Endothelial cell of umbilical vein (primary cell): Measurements from ENCODE around the gene TRAPPC2L. TPM values are rescaled to one million over a fixed set of nuclear protein-coding genes. Genes with fewer than 3 reads are reported as not detected.

Experiments
- BruUV-seq: library from RNA; stranded (reverse); fragments of 400-500 nt; replicated peaks from 2 replicates; lab custom pipeline; 2021; lab: Mats Ljungman, UMichigan
- CTCF ChIA-PET: fragments of 300-600, 350-600 bp; sonication (Branson Sonifier 250); formaldehyde crosslinking; loops from one replicate; lab custom pipeline; 2021; ENCODE audit warnings: antibody characterized with exemption, inconsistent platforms; lab: Charles Lee
- POLR2A ChIA-PET: fragments of 300-600, 350-600 bp; sonication (Branson Sonifier 250); formaldehyde crosslinking; loops from one replicate; lab custom pipeline; 2021; ENCODE audit warnings: antibody characterized with exemption, inconsistent platforms; lab: Charles Lee
- DNase-seq: peaks from one replicate; pipeline ENCODE4 v3.0.0-alpha.2; 2011; ENCODE audit warnings: low read depth, low spot score
- FAIRE-seq: peaks from 2 replicates; lab custom pipeline; 2011; peaks lifted over from hg19 to GRCh38; lab: Jason Lieb, UNC
- H2AFZ ChIP-seq: 2 replicates; pipeline ENCODE4 v1.6.0; 2012; ENCODE audit warnings: low read depth, low read length, control low read depth, inconsistent platforms
- H3K27ac ChIP-seq: 2 replicates; pipeline ENCODE4 v1.5.1; 2011; ENCODE audit warnings: low read depth, mild to moderate bottlenecking, control low read depth, low read length, moderate library complexity; ENCODE audit not compliant: insufficient read depth
- H3K27me3 ChIP-seq, 2 experiments: 2 replicates each; pipeline versions ENCODE4 v1.6.0 to v1.6.1; 2011; ENCODE audit warnings: low read length in 2 of 2, mixed read lengths in 1 of 2; ENCODE audit not compliant: control insufficient read depth in 2 of 2, insufficient read depth in 2 of 2
- H3K36me3 ChIP-seq, 2 experiments: 2 replicates in 1 of 2; 3 replicates in 1 of 2; pipeline ENCODE4 v1.5.1; 2011; ENCODE audit warnings: low read length in 2 of 2, mild to moderate bottlenecking in 1 of 2, moderate library complexity in 1 of 2; ENCODE audit not compliant: control insufficient read depth in 2 of 2, insufficient read depth in 2 of 2; ENCODE audit errors: extremely low read depth in 1 of 2
- H3K4me1 ChIP-seq: 3 replicates; pipeline ENCODE4 v1.5.1; 2011; ENCODE audit warnings: mild to moderate bottlenecking, low read length; ENCODE audit not compliant: control insufficient read depth, insufficient read depth; ENCODE audit errors: extremely low read depth
- H3K4me2 ChIP-seq: 2 replicates; pipeline ENCODE4 v1.6.1; 2011; ENCODE audit warnings: low read length, control low read depth, mixed read lengths; ENCODE audit not compliant: insufficient read depth
- H3K4me3 ChIP-seq, 3 experiments: fragments of 200-600 bp in 1 of 3; sonication (generic), shearing (Covaris generic) in 1 of 3; replicated peaks in 1 of 3; 2 replicates each; pipeline ENCODE4 v1.5.1; 2011 to 2016; ENCODE audit warnings: control low read depth in 3 of 3, low read length in 3 of 3, mild to moderate bottlenecking in 2 of 3, inconsistent platforms in 1 of 3, low read depth in 1 of 3, moderate library complexity in 1 of 3; ENCODE audit not compliant: insufficient read depth in 1 of 3
- H3K79me2 ChIP-seq: 2 replicates; pipeline ENCODE4 v1.6.0; 2012; ENCODE audit warnings: low read length, inconsistent platforms; ENCODE audit not compliant: control insufficient read depth, insufficient read depth
- H3K9ac ChIP-seq: replicated peaks from 2 replicates; pipeline ENCODE3; 2011; ENCODE audit warnings: low read length, control low read depth; ENCODE audit not compliant: insufficient read depth; ENCODE audit errors: extremely low read depth
- H3K9me1 ChIP-seq: replicated peaks from 3 replicates; pipeline ENCODE4 v1.6.0; 2011; ENCODE audit warnings: mild to moderate bottlenecking, low read length; ENCODE audit not compliant: control insufficient read depth, insufficient read depth; ENCODE audit errors: extremely low read depth
- H3K9me3 ChIP-seq: replicated peaks from 2 replicates; pipeline ENCODE4 v1.5.1; 2012; ENCODE audit warnings: low read length, inconsistent platforms; ENCODE audit not compliant: control insufficient read depth, insufficient read depth
- H4K20me1 ChIP-seq: replicated peaks from 2 replicates; pipeline ENCODE3; 2011; ENCODE audit warnings: mild to moderate bottlenecking, low read length; ENCODE audit not compliant: control insufficient read depth, insufficient read depth; ENCODE audit errors: extremely low read depth
- EZH2 ChIP-seq: IDR thresholded peaks from 2 replicates; pipeline ENCODE4 v1.6.1; 2012; ENCODE audit warnings: borderline replicate concordance, low read depth, mild to moderate bottlenecking, moderate library complexity, low read length, inconsistent platforms; ENCODE audit not compliant: severe bottlenecking
- FOS ChIP-seq: IDR thresholded peaks from 2 replicates; pipeline ENCODE4 v1.6.1; 2011; ENCODE audit warnings: mild to moderate bottlenecking, low read length, moderate library complexity, borderline replicate concordance; ENCODE audit not compliant: insufficient read depth
- GATA2 ChIP-seq: IDR thresholded peaks from 2 replicates; pipeline ENCODE4 v1.7.0; 2011; ENCODE audit warnings: low read depth, mild to moderate bottlenecking, moderate library complexity, mixed read lengths, low read length; ENCODE audit not compliant: insufficient read length, insufficient read depth
- JUN ChIP-seq: IDR thresholded peaks from 2 replicates; pipeline ENCODE4 v1.6.1; 2011; ENCODE audit warnings: borderline replicate concordance, low read depth; ENCODE audit not compliant: insufficient read length, insufficient read depth
- MAX ChIP-seq: IDR thresholded peaks from 2 replicates; pipeline ENCODE4 v1.6.1; 2011; ENCODE audit not compliant: insufficient read depth, insufficient read length
- MYC ChIP-seq: IDR thresholded peaks from one replicate; pipeline ENCODE4 v1.6.1; 2011; ENCODE audit warnings: mild to moderate bottlenecking, low read depth, low read length
- POLR2A ChIP-seq: IDR thresholded peaks from 2 replicates; pipeline ENCODE4 v1.6.1; 2012; ENCODE audit warnings: low read depth, mild to moderate bottlenecking, control low read depth, low read length
- POLR2AphosphoS5 ChIP-seq: IDR thresholded peaks from 2 replicates; pipeline ENCODE4 v1.6.1; 2012; ENCODE audit warnings: low read depth, mild to moderate bottlenecking, control low read depth, low read length, moderate library complexity; ENCODE audit not compliant: insufficient read depth
- dilution Hi-C: fragments of 300-500 bp; cut with MboI; formaldehyde crosslinking; loops from one replicate; pipeline ENCODE4 v1.15.0; 2019; ENCODE audit warnings: low sequenced_read_pairs; ENCODE audit not compliant: extremely low pct_ligation_motif_present
- intact Hi-C: fragments of 100-400 bp; cut with micrococcal nuclease; formaldehyde crosslinking; loops from one replicate; pipeline ENCODE4 v1.10.0; 2022
- polyA plus RNA-seq, 4 experiments: library from polyadenylated mRNA; depleted of rRNA in 3 of 4; stranded (reverse) in 3 of 4; unstranded in 1 of 4; fragments of >200 nt; gene quantifications; 2 replicates each; pipeline versions ENCODE4 v1.2.1 to v1.2.3, GENCODE V29; 2011 to 2012; ENCODE audit warnings: missing spikeins in 1 of 4
- total RNA-seq: library from RNA; stranded (reverse); gene quantifications from 2 replicates; pipeline ENCODE4 v1.2.3, GENCODE V29; 2021
- TF ChIP-seq, protein P1 (sequence below), 2 donors: IDR thresholded peaks; 1 replicate in 1 of 2; 2 replicates in 1 of 2; pipeline ENCODE4 v1.5.1; 2011; ENCODE audit warnings: low read length in 2 of 2, mild to moderate bottlenecking in 2 of 2, moderate library complexity in 2 of 2, control low read depth in 1 of 2, inconsistent platforms in 1 of 2, low read depth in 1 of 2; ENCODE audit not compliant: insufficient read depth in 1 of 2; ENCODE audit errors: extremely low read depth in 1 of 2

The TRAPPC2L gene
- total and polyA plus RNA-seq, 2 donors (not counting 3 experiments of a cell fraction or from before 2014, with no cell fraction given): 61.9 to 131 TPM

GRCh38 chr16:88815227-88815626 lies 41.7 kb upstream of the TRAPPC2L start:
- no peak overlapping the region for H3K4me3 ChIP-seq
- no peaks in the 10 kb centered on the region for H3K27me3 ChIP-seq
- intact Hi-C loops (no loop called here), dilution Hi-C loops (no loop called here)
- no peak overlapping the region for H3K9ac ChIP-seq
- no peaks in the 10 kb centered on the region for H3K9me3 ChIP-seq
- no peak overlapping the region for H3K27ac ChIP-seq
- no peak overlapping the region for H2AFZ ChIP-seq
- no peaks in the 10 kb centered on the region for H3K36me3 ChIP-seq
- H3K4me2 ChIP-seq: no peak overlapping the region
- no TSS peak for BruUV-seq
- H3K9me1 ChIP-seq: no peaks in the 10 kb centered on the region
- peaks cover 15% of the 10 kb centered on the region for H3K4me1 ChIP-seq
- no peaks in the 10 kb centered on the region for H4K20me1 ChIP-seq
- DNase-seq: no peak
- ChIA-PET POLR2A (no interaction called here), CTCF (interaction anchor here (0.6 to 4.9 kb wide), 5 partner anchors 12 to 401 kb away, joined by 3 to 50 read pairs (median 3); partner anchors contain the start of genes GALNS and TRAPPC2L)
- no peak for FAIRE-seq
- H3K79me2 ChIP-seq: peaks cover 12% of the 10 kb centered on the region
- no peak for TF ChIP-seq POLR2AphosphoS5
- TF ChIP-seq POLR2A: no peak
- TF ChIP-seq MYC: no peak
- TF ChIP-seq, protein P1, sequence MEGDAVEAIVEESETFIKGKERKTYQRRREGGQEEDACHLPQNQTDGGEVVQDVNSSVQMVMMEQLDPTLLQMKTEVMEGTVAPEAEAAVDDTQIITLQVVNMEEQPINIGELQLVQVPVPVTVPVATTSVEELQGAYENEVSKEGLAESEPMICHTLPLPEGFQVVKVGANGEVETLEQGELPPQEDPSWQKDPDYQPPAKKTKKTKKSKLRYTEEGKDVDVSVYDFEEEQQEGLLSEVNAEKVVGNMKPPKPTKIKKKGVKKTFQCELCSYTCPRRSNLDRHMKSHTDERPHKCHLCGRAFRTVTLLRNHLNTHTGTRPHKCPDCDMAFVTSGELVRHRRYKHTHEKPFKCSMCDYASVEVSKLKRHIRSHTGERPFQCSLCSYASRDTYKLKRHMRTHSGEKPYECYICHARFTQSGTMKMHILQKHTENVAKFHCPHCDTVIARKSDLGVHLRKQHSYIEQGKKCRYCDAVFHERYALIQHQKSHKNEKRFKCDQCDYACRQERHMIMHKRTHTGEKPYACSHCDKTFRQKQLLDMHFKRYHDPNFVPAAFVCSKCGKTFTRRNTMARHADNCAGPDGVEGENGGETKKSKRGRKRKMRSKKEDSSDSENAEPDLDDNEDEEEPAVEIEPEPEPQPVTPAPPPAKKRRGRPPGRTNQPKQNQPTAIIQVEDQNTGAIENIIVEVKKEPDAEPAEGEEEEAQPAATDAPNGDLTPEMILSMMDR (IDR thresholded peaks at IDR 0.05; ENCODE audit: extremely low read depth in 1 of 2, insufficient read depth in 1 of 2, low read depth in 1 of 2, low read length in 2 of 2): no peak
- no peak for TF ChIP-seq JUN
- no peak for TF ChIP-seq EZH2
- TF ChIP-seq GATA2: no peak
- no peak for TF ChIP-seq FOS
- TF ChIP-seq MAX: no peak
